HG02938 (cell line): ENCODE data around the gene HNRNPH2.

Experiments
- ATAC-seq: cut with Tn5 transposase; IDR thresholded peaks from one replicate; pipeline ENCODE4 v1.9.1; 2021; ENCODE audit warnings: mild to moderate bottlenecking, moderate library complexity; ENCODE audit not compliant: unreplicated experiment

Gene HNRNPH2, protein sequence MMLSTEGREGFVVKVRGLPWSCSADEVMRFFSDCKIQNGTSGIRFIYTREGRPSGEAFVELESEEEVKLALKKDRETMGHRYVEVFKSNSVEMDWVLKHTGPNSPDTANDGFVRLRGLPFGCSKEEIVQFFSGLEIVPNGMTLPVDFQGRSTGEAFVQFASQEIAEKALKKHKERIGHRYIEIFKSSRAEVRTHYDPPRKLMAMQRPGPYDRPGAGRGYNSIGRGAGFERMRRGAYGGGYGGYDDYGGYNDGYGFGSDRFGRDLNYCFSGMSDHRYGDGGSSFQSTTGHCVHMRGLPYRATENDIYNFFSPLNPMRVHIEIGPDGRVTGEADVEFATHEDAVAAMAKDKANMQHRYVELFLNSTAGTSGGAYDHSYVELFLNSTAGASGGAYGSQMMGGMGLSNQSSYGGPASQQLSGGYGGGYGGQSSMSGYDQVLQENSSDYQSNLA

DNA sequence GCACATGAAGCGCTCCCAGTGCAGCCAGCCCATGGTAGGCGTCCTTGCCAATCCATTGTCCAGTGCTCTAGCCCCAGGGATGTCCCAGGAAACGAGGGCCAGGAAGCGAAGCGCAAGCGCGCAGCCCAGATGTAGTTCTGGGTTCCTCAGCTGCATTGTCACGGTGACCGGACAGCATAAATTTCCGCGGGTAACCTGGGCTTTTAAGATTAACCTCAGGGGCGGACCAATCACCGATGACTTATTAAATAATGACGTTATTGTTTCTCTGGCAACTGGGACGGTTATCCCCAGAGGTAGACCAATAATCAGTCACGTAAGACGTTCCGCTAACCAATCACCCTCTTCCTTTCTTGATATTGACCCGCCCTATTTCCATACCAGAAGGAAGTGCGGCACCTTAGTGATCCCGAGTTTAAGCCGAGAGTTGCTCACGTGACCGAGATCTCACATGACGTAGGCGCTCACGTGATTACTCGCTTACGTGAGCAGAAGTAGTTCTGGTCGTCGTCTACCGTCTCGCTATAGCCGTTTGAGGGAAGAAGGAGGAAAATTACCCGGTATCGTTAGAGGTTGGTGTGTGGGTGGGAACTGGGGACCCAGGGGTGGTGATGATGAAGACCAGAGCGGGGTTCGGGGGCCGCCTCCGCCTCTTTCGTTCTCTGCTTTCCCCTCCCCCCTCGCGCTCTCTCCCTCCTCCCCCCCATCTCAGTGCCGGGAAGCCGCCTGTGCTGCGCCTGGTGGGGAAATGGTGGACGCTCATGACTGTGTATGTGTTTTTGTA is at the start of gene HNRNPH2, which contains the start of gene GLA:
HNRNPH2 (plus strand) TSS at position 475 of the 784 bp plus-strand sequence. CDS start 3,767 bp downstream, outside the sequence.
GLA (minus strand) TSS at position 178 of the 784 bp plus-strand sequence; CDS start at position 156, 22 bp downstream.
- ATAC-seq, result peak; percentile 95

- no peak for ATAC-seq
These were observed 48.1 kb upstream of the HNRNPH2 start for GRCh38 chrX:101359966-101360365.

GRCh38 chrX:101360390-101360789 is 47.6 kb upstream of the HNRNPH2 start:
- ATAC-seq, result no peak

DNA sequence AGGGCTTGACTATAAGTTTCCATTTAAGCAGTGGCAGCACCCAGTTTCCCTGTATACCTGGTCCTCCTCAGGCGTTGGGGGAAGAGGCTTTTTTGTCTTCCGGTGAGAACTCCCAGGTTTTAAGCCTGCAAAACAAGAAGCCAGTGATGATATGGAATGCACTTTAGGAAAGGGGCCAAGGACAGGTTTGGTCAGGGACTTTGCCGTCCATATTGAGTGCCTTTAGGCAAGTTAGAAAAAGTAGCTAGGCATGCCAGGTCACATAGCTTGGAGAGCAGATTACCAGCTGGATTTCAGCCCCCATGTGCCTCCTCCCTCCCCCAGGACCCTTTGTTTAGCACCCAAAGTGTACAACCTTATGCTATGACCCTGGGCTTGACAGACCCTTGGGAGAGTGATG is 45.9 kb upstream of the HNRNPH2 start:
- ATAC-seq, result no peak

- ATAC-seq, result no peak
These were observed 45.3 kb upstream of the HNRNPH2 start for GRCh38 chrX:101362757-101363156.

- no peak for ATAC-seq
These were observed 42.7 kb upstream of the HNRNPH2 start for GRCh38 chrX:101365301-101365795.

DNA sequence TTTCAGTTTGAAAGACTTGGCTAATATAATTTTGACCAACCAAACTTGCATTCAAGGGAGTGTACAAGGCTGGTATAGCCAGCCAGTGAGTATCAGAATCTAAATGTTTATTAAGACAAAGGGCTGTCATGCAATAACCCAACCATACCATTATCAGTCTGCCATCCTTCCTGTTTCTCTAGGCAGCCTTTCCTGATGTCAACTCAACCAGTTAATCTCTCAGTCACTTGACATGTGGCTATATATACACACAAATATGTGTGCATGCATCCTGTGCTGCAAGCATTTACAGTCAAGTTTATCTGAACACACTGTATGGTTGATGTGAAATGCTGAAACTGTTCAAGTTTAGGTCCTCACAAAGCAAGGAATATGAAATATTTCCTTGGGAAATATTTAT is 39.2 kb upstream of the HNRNPH2 start:
- no peak for ATAC-seq

- ATAC-seq, result no peak
These were observed 38.3 kb upstream of the HNRNPH2 start for GRCh38 chrX:101369687-101370086.

DNA sequence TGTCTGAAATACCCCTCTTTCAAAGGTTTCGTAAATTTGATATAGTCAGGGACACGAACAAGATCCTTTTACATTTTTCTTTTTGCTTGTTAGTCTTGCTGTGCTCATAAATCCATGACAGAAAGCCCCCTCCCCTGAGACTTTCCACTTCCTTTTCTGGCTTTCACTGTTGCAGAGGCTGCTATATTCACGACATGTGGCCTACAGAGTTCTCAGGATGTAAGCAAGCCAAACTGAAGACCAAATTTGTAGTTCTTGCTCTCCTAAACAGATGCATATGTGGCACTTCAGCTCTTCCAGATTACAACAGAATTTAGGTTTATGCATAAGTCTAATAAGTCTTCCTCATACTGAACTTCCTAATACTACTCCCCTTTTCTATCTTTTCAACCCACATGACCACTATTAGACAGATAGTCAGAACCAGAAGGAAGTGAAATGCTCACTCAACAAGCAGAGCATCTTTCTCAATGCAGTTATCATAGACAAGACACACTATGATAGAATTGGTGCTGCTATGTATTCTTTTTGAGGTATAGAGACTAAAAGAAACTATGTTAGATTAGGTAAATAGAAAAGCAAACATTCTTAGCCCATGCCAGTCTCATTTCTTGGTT is 37.0 kb upstream of the HNRNPH2 start:
- peak; percentile 68 for ATAC-seq

GRCh38 chrX:101377547-101377946 is 30.5 kb upstream of the HNRNPH2 start:
- no peak for ATAC-seq

- ATAC-seq, result peak; percentile 67
These were observed 24.3 kb upstream of the HNRNPH2 start for GRCh38 chrX:101383679-101384205.

DNA sequence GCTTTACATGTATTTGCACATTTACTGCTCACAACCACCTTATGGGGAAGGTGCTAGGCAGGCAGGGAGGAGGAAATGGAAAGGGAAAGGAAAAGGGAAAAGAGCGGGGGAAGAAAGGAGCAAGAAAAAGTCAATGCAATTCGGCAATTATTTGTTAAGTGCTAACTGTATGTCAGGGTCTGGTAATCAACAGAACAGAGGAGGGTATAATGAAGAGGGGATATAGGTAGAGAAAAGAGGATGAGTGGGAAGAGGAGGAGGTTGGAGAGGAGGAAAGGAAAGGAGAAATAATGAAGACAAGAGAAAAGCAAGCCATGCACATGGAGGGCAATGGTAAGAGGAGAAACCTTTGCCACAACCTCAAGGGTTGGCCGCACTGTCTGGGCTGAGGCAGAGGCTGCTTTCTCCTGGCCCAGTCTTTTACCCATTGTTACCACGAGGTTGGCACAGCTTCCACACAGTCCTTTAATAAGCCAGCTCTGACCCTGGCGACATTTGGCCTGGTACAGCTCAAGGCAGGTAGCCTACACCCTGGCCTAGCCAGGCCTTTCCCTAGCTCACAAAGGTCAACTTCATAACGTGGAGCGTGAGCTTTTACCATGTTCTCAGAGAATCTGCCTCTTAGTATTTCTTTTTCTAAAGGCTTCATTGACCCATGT is 22.9 kb upstream of the HNRNPH2 start:
- ATAC-seq, result no peak

GRCh38 chrX:101385795-101386541 is 22.1 kb upstream of the HNRNPH2 start, which contains the start of gene BTK:
Gene BTK (minus strand): TSS chrX:101386191. CDS start chrX:101375284, 10,907 bp downstream.
- ATAC-seq, result peak; percentile 58

DNA sequence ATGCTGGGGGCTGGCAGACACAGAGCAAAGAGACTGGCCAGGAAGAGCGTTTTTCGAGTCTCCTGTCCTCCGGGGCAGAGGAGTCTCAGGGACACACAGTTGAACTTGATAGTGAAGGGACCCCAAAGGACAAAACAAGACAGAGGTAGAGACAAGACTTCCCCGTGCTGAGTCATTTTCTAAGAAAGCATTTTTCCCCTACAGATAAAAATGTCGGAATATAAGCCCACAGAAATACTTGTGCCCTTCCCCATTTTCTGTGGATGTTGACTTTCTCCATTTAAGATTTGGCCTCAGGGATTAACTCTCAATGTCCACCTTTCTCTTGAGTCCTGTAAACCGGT is 21.5 kb upstream of the HNRNPH2 start:
- no peak for ATAC-seq

DNA sequence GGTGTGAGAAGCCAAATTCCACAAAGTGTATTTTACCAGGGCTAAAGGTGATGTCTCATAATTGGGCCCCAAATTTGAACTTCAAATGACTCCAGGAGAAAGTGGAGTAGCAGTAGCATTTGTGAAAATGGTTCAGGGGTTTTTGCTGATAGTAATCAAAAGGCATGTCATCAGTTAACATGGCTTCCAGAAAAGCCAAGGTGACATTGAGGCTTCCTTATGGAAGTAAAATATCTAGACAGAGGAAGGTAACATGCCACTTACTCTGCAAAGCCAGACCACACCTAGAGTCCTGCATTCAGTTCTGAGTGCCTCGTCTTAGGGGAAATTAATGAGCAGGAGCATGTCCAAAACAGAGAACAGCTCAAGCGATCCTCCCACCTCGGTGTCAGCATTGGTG is 19.4 kb upstream of the HNRNPH2 start:
- no peak for ATAC-seq

- ATAC-seq, result peak; percentile 74
These were observed 17.1 kb upstream of the HNRNPH2 start, which contains the start of gene RPL36A for GRCh38 chrX:101390664-101391525. Gene RPL36A (plus strand): TSS chrX:101391011. CDS start chrX:101391044, 33 bp downstream.

GRCh38 chrX:101391831-101392230 is 16.2 kb upstream of the HNRNPH2 start:
- no peak for ATAC-seq

DNA sequence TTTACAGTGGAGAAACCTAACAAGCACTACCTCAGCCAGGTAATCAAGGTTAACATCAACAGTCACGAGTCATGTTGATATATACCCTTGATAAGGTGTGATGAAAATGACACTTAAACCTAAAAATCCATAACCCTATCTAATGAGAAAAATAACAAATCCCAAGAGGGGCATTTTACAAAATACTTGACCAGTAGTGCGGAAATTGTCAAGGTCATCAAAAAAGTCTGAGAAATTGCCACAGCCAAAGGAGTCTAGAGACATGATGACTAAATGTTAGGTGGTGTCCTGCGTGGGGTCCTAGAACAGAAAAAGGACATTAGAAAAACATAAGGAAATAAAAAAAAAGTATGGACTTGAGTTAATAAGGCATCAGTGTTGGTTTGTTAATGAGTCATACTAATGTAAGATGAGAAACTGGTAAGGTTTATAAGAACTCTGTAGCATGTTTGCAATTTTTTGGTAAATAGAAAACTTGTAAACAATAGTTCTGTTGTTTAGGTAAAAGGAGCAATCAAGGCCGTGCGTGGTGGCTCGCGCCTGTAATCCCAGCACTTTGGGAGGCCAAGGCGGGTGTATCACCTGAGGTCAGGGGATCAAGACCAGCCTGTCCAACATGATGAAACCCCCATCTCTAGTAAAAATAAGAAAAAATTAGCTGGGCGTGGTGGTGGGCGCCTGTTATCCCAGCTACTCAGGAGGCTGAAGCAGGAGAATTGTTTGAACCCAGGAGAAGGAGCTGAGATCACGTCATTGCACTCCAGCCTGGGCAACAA is 14.3 kb upstream of the HNRNPH2 start:
- ATAC-seq, result no peak
